T follicular helper cell (primary cell): Measurements from ENCODE around the gene GC.
"Not testable (repeated sequence)": the region's sequence is repeated elsewhere in the genome, so short reads cannot be mapped to it uniquely, and the experiment has no call there.

Experiments
- DNase-seq: peaks from one replicate; pipeline ENCODE4 v3.0.0-alpha.2; 2020; ENCODE audit warnings: low read depth
- total RNA-seq, 2 experiments: gene quantifications; one replicate each; lab custom pipeline; 2026; lab: John Stamatoyannopoulos, UW

GC gene, protein sequence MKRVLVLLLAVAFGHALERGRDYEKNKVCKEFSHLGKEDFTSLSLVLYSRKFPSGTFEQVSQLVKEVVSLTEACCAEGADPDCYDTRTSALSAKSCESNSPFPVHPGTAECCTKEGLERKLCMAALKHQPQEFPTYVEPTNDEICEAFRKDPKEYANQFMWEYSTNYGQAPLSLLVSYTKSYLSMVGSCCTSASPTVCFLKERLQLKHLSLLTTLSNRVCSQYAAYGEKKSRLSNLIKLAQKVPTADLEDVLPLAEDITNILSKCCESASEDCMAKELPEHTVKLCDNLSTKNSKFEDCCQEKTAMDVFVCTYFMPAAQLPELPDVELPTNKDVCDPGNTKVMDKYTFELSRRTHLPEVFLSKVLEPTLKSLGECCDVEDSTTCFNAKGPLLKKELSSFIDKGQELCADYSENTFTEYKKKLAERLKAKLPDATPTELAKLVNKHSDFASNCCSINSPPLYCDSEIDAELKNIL
- 0 reads per million in 2 experiments for total RNA-seq

DNA sequence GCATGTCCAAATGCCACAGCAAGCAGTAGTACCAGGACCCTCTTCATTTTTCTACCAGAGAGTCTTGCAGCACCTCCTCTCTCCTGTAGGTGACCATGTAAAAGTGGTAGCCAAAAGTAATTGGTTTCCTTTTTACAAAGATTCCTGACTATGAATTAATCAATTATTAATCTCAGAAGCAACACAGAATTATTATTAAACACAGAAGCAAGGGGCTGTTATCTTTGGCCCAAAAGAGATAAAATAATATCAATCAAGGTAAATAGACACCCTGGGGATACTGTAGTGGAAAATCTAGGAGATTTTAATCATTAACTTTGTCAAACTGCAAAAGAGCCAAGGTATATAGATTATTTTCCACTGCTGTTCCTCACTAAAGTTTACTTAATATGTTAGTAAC lies at the start of gene GC:
GC (minus strand) TSS at position 108 of the 400 bp plus-strand sequence; CDS start at position 47, 61 bp downstream.
- DNase-seq: no peak

DNA sequence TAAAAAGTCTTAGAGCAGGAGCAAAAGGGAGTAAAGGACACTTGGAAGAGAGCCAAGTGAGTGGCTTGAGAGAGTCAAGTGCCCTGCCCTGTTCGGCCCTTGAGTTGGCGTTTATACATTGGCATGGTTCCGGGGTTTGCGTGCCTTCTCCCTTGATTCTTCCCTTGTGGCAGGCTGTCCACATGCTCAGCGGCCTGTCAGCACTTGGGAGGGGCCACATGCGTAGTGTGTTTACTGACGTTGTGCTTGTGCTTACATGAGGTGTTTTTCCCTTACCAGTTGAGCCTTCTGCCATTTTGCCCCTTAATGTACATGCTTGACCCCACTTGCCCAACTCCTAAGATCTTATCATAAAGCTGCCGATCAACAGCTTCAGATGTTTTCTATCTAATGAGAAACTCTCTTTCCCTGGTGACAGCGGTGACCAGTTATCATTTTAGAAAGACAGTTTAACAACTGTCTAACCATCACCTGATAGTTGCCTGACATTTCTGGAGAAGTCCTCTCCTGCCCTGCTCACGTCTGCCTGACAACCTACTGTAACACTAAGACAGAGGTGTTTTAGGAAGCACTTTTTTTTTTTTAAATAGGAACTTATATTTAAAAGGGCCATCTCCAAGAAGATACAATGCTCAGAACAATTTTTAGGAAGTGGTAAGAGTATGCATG lies 49.5 kb upstream of the GC start:
- no peak for DNase-seq

DNA sequence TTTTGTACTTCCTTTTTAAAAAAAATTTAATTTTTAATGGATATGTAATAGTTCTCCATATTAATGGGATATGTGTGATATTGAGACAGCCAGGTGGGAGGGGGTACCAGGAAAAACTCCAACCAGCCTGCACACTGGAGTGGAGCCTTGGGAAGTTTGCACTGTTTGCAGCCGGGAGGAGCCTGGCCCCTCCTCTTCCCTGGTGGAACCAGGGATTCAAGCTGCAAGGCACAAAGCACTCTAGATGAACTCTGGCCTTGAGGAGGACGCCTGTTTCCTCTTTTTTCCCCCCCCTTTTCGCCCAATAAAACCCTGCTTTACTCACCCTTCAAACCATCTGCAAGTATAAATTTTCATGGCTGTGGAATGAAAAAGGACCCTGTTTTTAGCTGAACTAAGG lies 48.2 kb upstream of the GC start:
- DNase-seq: no peak

GRCh38 chr4:71830497-71831190 lies 46.8 kb upstream of the GC start:
- no peak for DNase-seq

DNA sequence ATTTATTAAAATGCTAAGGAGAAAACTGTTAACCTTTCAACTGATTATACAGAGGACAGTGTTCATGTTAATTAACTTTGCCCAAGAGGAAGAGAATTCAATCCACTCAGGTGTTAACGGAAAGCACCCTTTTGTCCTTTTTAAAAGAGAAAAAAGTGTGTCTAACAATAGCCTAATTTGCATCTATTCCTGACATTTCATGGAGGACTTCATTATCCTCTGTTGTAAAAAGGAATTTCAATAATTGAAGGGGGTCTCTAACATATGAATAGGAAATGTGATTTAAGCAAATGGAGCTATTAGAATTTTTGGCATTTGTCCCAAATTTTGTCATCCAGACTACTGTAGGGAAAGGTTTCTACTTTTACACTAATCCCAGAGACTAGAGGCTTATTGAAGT lies 44.6 kb upstream of the GC start:
- no peak for DNase-seq

- no peak for DNase-seq
Measured at GRCh38 chr4:71827826-71828225, 43.9 kb upstream of the GC start.

GRCh38 chr4:71816676-71817303 lies 32.9 kb upstream of the GC start:
- no peak for DNase-seq

DNA sequence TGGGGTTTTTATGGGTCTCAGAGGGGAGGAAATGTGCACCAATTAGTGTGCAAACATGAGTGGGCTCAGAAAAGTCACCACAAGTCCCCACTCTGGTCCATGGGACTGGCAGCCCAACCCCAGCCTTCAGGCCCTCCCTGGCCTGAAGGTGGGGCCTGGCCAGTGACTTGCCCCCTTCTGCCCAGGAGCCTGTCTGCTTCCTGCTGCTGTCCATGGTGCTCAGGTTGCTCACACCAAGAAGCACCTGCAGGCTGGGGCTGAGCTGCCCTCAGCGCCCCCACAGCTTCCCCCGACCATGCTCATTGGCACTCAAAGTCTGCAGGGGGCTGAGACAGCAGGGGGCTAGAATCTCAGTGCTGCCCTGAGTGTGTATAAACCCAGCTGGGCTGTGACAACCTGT lies 30.6 kb upstream of the GC start:
- DNase-seq: no peak

DNA sequence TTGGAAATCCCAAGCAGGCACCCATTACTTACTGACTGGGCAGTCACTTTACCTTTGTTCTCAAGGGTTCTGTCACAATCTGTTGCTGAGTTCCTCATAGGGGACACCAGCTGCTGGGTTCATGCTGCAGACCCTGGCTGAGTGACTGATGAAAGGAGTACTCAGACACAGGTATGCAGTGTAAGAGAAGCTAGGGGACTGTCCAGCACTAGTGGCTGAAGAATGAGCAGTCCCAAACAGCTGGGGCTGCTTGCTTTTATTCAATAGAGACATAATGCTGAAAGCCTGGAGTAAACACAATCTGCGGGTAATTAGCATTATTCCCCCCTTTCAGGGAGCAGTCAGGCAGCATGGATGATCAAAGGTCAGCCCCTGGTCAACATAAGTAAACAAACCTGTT lies 25.9 kb upstream of the GC start:
- not testable (repeated sequence) for DNase-seq

DNA sequence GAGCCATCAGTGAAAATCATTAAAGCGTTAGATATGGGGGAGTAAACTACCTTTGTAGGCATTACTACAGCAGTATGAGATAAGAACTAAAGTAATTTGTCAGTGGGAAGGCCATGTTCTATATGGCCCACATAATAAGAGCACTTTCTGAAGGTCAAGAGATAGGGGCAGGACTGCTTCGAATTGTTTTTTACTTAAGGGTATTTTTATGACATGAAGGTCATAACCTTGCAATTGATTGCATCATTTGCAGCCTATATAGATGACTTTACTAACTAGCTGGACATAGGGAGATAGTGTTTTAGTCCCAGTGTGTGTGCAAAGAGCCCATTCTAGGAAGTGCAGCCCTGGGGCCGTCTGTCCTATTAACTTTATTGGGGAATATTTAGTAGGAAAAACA lies 23.6 kb upstream of the GC start:
- DNase-seq: no peak

- not testable (repeated sequence) for DNase-seq
Measured at GRCh38 chr4:71805230-71805629, 21.4 kb upstream of the GC start.

DNA sequence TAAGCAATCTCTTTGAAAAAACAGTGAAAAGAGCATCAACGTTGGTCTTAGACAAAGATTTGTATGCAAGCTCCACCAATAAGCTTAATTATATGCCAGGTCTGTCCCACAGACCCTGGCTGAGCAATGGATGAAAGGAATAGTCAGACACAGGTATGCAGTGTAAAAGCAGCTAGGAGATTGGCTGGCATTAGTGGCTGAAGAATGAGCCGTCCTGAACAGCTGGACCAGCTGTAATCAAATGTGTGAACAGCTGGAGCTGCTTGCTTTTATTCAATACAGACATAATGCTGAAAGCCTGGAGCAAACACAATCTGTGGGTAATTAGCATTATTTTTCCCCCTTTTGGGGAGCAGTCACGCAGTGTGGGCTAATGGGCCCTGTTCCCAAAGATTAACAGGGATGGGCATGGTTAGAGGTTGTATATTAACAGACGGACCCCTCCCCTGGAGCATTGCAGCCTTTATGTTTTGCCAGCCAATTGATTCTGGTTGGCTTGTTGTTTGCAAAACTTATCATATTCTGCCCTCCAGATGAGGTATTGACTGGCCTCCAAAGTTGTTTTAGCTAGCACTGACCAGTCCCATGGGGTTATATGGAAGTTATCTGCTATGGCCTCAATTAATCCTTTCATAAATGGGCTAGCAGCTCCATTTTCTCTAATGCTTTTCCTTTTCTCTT lies 20.3 kb upstream of the GC start:
- DNase-seq: not testable (repeated sequence)

GRCh38 chr4:71785959-71786358 lies 2.1 kb upstream of the GC start:
- no peak for DNase-seq

- DNase-seq: no peak
Measured at GRCh38 chr4:71784569-71785197, 804 bp upstream of the GC start.

GRCh38 chr4:71777891-71778290 lies 6.0 kb downstream of the GC start:
- DNase-seq: no peak

DNA sequence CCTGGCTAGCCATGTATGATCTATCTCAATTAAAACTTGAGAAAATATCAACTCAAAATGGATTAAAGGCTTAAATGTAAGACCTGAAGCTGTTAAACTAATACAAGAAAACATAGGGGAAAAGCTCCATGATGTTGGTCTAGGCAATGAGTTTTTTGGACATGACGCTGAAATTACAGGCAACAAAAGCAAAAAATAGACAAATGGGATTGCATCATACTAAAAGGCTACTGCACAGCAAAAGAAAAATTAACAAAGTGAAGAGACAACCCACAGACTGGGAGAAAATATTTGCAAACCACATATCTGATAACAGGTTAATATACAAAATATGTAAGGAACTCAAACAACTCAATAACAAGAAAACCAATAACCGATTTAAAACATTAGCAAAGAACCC lies 8.4 kb downstream of the GC start:
- DNase-seq: no peak

DNA sequence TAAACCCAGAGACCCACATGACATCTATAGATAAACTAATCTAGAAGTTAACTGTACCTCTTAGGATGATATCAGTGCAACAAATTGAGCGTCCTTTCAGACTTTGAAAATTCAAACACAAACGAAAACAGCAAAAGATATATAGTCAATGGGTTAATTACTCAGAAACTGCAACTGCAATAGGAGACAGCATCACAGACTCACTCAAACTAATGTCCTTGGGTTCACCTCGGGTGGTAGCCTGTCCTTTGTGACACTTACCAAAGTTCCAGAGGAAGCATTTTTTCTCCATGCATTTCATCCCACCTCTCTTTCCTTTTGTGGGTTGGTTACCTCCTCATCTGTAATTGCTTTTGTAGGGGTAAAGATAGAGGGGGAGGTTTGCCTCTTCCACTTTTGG lies 9.7 kb downstream of the GC start:
- DNase-seq: no peak

- no peak for DNase-seq
Measured at GRCh38 chr4:71773004-71773403, 10.9 kb downstream of the GC start.

DNA sequence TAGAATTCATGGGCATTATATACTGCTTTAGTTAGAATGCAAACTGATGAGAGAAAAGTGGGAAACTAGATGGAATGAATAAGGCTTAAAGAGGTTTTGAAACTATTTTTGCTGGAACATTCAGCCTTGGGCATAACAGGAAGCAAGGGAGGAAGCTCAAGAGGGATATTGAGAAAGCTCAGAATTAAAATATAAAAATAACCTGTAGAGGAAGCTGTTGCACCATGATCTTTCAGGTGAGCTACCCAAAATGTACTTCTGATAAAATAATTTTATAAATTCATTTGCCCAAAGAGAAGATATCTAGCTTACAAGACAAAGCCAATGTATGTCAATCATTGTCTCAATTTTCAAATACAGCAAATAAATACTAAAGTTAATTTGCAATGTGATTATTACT lies 11.3 kb downstream of the GC start:
- DNase-seq: no peak

DNA sequence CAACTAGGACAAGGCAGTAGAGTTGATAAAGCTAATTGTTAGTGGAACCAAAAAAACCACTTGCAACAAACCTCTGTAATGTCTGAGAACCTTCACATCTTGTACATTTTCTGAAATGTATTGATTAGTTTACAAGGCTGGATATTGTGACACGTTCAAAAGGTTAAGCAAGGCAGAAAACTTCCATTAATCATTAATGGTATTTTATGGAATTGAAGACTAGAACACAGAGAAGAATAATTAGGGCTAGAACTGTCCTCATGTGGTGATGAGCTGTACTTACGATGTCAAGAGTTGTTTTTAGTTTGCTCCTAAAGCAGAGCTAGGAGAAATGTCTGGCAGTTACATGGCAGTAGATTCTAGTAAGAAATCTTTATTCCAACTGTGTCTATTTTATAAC lies 12.3 kb downstream of the GC start:
- DNase-seq: no peak

DNA sequence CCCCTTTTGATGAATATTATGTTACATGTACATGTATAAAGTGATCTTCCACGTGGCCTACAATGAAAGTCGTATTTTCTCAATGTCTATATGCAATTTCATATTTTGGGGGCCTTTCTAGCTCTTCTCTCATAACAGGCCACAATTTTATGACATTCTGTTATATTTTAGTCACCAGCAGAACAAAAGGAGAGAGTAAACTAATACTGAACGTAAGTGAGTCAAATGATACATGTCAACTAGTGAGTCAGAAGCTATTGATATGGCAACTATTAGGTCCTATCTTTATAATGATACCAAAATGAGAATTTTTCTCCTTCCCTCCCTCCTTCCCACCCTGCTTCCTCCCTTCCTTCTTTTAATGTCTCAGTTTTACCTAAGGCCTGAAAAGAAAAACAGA lies 14.4 kb downstream of the GC start:
- no peak for DNase-seq
